NCI-H2029 (cell line): ENCODE results near the gene KAT2A.

Source experiments
- DNase-seq: peaks from one replicate; lab custom pipeline; 2025; lab: John Stamatoyannopoulos, UW

Gene KAT2A

DNA sequence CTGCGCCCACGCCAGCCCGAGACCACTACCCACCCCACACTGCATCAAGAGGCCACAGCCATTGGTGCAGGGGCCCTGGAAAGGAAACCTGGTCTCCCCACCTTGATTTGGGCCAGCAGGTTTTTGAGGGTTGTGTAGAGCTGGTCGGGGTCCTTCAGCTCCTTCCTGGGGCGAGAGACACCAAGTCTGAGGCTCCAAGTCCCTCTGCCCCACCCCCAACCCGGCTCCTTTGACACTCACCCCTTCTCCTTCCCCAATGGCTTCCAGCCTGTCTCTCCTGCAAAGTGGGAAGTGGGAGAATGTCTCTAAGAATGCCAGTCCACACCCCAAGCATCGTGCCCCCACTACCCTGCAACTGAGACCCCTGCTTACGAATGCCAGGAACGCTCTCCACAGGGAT lies 7.0 kb downstream of the KAT2A start:
- DNase-seq, result no peak

DNA sequence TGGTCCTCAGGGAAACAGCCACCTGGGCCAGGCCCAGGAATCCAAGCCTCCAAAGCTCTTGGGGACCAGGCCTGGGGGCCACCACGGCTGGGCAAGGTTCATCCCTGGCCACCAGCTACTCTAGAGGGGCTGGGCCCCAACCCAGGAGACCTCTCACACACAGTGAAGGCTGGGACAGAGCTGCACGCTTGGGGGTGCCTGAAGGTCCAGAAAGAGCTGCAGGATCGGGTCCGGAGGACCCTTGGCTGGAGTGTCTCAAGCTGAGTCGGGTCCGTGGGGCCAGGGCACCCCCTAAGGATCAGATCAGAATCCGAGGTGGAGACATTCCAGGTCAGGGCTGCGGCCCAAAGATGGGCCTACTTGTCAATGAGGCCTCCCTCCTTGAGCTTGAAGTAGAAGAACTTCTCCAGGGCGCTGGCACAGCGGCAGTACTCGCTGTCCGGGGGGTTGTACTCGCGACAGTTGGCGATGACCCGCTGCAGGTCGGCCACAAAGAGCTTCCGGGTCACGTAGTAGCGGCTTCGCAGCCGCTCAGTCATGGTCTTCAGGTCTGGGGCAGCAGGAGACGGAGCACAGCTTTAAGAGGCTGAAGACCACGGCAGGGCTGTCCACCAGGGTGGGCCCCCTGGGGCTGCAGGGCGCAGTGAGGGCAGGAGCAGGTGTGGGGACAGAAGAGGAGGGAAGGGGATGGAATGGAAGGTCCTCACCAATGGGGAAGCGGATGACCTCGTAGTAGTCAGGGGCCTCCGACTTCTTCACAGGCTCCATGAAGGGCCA lies 7.7 kb downstream of the KAT2A start:
- no peak for DNase-seq

- DNase-seq, result peak; percentile 84
Observed at GRCh38 chr17:42112552-42113176, 8.5 kb downstream of the KAT2A start, which contains the start of gene DHX58. TSS of gene DHX58 (minus strand) at chr17:42112714. CDS start at chr17:42111892, 822 bp downstream.

DNA sequence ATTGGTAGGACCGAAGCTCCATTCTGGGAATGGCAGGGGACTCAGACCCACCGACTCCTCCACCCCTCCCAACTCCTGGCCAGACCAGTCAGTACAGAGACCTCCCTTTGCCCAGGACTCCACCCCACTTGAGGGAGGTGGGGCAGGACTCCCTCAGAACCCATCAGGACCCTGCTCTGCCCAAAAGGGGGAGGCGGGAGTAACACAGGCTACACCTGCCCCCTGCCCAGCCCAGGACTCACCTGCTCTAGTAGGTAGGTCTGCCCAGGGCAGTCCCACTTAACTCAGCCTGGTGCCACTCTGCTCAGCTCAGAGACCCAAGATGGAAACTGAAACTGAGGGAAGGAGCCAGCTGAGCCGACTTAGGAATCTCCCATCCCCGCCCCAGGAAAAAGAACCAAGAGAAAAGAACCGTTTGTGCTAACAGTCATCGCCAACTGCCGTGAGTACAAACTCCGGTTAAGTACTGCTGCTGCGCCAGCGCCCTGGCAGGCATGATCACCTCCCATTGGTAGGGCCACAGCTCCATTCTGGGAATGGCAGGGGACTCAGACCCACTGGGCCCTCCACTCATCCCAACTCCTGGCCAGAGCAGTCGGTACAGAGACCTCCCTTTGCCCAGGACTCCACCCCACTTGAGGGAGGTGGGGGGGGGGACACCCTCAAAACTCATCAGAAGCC lies 9.2 kb downstream of the KAT2A start:
- no peak for DNase-seq

GRCh38 chr17:42111265-42111636 lies 9.9 kb downstream of the KAT2A start:
- no peak for DNase-seq

DNA sequence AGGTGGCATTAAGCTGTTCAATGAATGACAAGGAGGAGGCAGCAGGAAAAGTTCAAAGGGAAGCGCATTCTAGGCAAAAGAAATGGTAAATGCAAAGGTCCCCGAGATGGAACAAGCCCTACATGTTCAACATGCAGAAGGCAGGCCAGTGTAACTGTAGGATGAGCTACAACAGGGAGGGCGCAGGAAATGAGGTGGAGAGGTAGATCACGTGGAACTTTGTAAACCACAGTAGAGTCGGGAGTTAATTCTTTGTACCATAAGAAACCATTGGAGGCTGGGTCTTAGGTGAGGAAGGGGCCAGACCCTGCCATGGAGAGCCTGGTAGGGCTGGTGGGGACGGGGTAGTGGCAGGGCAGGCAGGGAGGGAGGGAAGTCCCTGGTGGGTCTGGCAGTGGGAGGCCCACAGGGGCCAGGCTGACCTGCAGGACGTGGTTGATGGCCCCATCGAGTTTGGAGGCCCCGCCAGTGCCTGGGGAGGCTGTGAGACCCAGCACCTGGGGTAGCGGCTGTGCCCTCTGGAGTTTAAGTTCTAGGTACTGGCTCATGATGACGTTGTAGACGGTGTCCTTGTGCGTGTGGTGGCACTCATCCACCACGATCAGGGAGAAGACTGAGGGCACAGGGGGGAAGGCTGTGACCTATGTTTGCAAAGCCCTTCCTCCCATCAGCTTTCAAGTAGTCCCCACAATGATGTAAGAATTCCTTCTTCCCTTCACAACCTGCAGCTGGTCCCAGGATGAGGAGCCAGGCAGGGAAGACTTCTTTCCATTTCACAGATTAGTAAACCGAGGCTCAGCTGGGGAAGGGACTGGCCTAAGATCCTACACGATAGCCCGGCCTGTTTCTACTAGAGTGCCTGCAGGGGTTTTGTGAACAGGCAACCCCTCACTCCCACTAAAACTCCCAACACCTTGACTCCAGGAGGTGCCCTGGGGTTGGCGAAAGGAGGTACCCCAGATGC lies 10.6 kb downstream of the KAT2A start:
- no peak for DNase-seq

GRCh38 chr17:42109086-42109485 lies 12.1 kb downstream of the KAT2A start:
- DNase-seq, result no peak

DNA sequence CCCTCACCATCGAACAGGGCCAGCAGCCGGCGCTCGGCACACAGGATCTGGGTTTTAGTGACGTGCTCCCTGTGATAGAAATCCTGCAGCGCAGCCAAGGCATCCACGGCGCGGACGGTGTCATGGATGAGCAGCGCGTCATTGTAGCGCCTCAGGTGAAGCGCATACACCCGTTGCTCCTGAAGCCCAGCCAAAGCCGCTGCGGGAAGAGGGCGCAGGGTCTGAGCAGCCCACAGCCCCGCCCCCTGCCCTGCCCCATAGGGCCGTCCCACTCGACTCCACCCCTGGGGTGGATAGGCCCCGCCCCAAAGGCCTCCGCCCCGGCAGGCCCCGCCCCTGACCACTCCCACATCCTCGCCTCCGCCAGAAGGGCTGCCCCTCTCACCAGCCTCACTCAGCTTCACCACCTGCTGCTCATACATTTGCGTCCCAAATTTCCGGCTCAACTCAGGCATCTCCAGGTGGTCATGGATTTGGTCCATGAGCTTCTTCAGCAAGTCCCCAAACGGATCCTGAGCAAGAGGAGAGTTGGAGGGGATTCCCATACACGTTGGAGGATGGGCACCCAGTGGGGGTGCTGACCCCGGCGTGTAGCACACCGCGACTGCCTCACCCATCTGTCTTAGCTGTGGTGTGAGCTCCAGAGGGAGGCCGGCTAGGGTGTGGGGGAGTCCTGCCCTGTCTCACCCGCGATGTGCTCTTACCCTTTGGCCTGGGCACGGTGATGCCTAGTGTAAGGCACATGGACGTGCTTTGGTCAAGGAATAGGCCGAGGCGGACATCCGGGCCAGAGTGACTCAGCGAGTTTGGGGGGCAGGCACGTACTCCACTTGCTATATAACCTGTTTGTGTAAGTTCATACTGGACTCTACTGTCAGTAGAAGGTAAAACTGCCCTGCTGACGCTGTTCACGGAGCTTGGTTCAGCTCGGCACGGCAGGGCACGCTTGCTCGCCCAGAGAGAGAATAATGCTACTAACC lies 13.3 kb downstream of the KAT2A start:
- peak; percentile 87 for DNase-seq

GRCh38 chr17:42107124-42107523 lies 14.0 kb downstream of the KAT2A start:
- no peak for DNase-seq

DNA sequence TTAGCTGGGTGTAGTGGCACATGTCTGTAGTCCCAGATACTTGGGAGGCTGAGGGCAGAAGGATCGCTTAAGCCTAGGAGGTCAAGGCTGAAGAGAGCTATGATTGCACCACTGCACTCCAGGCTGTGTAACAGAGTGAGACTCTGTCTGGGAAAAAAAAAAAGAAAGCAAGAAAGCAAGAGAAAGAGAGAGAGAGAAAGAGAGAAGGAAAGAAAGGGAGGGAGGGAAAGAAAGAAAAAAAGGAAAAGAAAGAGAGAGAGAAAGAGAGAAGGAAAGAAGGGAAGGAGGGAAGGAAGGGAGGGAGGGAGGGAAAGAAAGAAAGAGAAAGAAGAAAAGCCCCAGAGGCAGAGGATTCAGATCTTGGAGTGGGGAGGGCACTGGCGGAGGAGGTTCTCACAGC lies 15.2 kb downstream of the KAT2A start:
- no peak for DNase-seq

- no peak for DNase-seq
Observed at GRCh38 chr17:42104264-42104663, 16.9 kb downstream of the KAT2A start.

GRCh38 chr17:42103221-42103954 lies 17.8 kb downstream of the KAT2A start:
- DNase-seq, result no peak

DNA sequence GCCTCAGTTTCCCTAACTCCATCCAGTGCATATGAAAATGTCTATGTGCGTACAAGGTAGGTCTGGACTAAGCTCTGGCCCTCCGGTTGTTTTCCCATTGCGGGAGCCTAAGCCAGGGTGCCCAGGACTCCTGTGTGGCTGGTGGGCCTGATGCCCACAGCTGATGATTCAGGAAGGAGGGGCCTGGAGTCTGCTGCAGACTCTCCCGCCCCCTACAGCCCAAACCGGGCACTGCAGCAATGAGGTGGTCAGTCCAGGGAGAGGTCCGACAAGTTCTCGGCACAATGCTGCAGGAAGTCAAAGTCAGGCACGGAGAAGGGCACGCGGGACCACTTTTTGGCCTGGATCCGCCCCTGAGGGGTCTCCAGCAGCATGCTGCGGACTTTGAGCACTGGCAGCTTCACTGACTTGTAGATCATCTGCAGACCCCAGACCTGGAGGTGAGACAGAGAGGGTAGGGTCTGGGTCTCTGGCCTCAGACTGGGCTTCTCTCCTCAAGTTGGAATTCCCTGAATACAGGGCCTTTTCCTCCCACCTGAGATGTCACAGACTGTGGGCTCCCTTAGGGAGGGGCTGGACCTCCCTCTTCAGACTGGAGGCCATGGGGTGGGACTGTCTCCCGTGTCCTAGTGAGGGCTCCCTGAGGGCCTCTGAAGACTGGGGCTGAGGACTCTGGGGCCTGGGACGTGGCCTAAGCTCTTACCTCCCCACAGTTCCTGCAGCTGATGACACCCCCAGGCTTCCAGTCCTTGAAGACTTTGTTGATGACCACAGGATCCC lies 19.5 kb downstream of the KAT2A start:
- DNase-seq, result no peak

- no peak for DNase-seq
Observed at GRCh38 chr17:42098730-42099399, 22.3 kb downstream of the KAT2A start.

GRCh38 chr17:42097691-42098631 lies 23.2 kb downstream of the KAT2A start, which contains the start of gene ZNF385C:
TSS of gene ZNF385C (minus strand) at chr17:42098473. CDS start at chr17:42063056, 35,417 bp downstream.
- no peak for DNase-seq

GRCh38 chr17:42096360-42097111 lies 24.6 kb downstream of the KAT2A start:
- DNase-seq, result no peak
